Measurements from ENCODE around the gene DNAAF5. TPM values are rescaled to one million over a fixed set of nuclear protein-coding genes. Genes with fewer than 3 reads are reported as not detected.

DNAAF5 gene
- total RNA-seq, 1 donor from 2014 or later, result 20.5 TPM

DNA sequence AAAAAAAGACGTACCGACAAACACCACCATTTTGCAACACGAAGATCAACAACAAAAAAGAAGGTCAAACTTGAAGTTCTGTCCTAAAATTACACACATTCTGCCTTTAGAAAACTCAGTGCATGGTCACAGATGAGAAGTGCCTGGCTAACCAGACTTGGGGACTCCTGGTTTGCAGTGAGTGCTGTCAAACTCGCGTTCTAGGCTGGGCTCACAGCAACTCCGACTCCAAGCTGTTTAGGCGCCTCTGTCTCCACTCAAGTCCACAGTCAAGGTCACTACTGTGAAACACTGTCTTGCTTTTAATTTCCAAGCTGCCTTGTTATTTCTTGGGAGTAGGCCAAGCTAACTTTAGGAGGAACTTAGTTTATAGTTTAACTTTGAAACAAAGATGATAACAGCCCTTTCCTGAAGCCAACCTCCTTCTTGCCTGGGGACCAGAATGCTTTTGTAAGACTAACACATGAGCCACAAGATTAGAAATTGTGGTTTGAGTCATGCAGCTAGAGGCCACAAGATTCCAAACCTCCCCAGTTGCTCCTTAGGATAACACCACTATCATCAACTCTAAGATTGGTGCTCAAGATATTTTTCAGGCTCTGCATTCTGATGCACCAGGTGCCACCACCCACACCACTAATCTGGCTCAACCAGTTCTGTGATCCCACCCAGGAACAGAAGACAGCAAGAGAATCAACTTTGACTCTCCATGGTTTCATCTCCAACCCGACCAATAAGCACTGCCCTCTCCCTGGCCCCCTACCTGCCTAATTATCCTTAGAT lies 1.1 kb upstream of the DNAAF5 start:
- no peaks in the 10 kb centered on the region for H3K27me3 ChIP-seq
- H3K9me3 ChIP-seq, result no peaks in the 10 kb centered on the region
- intact Hi-C loops (cut with DNase I), result loop anchor here (2.0 to 5.0 kb wide), 3 partner anchors 47 to 403 kb away; partner anchors contain the start of gene GET4
- no peak overlapping the region for H3K27ac ChIP-seq
- TF ChIP-seq, protein P1, sequence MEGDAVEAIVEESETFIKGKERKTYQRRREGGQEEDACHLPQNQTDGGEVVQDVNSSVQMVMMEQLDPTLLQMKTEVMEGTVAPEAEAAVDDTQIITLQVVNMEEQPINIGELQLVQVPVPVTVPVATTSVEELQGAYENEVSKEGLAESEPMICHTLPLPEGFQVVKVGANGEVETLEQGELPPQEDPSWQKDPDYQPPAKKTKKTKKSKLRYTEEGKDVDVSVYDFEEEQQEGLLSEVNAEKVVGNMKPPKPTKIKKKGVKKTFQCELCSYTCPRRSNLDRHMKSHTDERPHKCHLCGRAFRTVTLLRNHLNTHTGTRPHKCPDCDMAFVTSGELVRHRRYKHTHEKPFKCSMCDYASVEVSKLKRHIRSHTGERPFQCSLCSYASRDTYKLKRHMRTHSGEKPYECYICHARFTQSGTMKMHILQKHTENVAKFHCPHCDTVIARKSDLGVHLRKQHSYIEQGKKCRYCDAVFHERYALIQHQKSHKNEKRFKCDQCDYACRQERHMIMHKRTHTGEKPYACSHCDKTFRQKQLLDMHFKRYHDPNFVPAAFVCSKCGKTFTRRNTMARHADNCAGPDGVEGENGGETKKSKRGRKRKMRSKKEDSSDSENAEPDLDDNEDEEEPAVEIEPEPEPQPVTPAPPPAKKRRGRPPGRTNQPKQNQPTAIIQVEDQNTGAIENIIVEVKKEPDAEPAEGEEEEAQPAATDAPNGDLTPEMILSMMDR (IDR thresholded peaks at IDR 0.05), result no peak
- peak overlapping the region in 1 of 2 donors; percentile 78 for H3K4me3 ChIP-seq
- peaks cover 0 to 4% of the 10 kb centered on the region in 2 donors for H3K4me1 ChIP-seq
- H3K36me3 ChIP-seq, result peaks cover 4 to 13% of the 10 kb centered on the region in 2 donors
- no peak for DNase-seq (ENCODE audit: low spot score in 2 of 2)

DNA sequence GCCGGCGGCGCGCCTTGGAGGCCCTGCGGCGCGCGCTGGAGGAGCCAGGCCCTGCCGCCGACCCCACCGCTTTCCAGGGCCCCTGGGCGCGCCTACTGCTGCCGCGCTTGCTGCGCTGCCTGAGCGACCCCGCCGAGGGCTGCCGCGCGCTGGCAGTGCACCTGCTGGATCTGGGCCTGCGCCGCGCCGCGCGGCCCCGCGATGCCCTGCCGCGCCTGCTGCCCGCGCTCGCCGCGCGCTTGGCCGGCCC lies 280 bp downstream of the DNAAF5 start:
- no peaks in the 10 kb centered on the region for H3K9me3 ChIP-seq
- peak overlapping the region; percentile 78 to 97 for H3K4me3 ChIP-seq
- TF ChIP-seq, protein P1 (IDR thresholded peaks at IDR 0.05), result no peak
- H3K27ac ChIP-seq, result no peak overlapping the region
- peaks cover 0 to 4% of the 10 kb centered on the region in 2 donors for H3K4me1 ChIP-seq
- intact Hi-C loops (cut with DNase I), result loop anchor here (2.0 to 5.0 kb wide), 3 partner anchors 46 to 404 kb away; partner anchors contain the start of gene GET4
- H3K27me3 ChIP-seq, result no peaks in the 10 kb centered on the region
- peaks cover 14 to 22% of the 10 kb centered on the region in 2 donors for H3K36me3 ChIP-seq
- DNase-seq (ENCODE audit: low spot score in 2 of 2), result no peak

DNA sequence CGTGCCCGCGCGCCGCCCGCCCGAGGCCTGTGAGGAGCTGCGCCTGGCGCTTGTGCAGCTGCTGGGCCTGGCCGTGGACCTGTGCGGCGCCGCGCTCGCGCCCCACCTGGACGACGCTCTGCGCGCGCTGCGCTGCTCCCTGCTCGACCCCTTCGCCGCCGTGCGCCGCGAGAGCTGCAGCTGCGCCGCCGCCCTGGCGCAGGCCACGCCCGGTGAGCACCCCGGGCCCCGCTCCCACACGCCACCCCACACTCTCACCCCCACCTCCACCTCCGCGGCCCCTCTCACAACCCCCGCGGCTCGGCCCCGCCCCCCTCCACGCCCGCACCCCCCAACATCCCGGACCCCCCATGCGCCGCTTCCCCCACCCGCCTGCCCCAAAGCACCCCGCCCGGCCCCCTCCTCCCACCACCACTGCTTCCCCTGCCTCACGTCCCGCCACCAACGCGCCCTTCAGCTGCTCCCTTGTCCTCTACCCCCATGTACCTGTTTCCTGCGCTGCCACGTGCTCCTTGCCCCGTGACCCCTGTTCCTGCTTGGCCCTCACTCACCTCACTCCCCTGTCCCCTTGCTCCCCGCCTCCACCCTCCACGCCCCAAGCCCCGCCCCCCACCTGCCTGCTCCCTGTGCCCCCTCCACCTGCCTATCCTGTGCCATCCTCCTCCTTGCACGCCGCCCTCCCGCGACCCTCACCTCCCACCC lies 756 bp downstream of the DNAAF5 start, which contains the start of gene PRKAR1B:
TSS of gene PRKAR1B (minus strand) at position 178 of the 702 bp plus-strand sequence. CDS start 15,776 bp downstream, outside the sequence.
- TF ChIP-seq, protein P1 (IDR thresholded peaks at IDR 0.05), result no peak
- intact Hi-C loops (cut with DNase I), result loop anchor here (2.0 to 5.0 kb wide), 3 partner anchors 45 to 405 kb away; partner anchors contain the start of gene GET4
- Histone ChIP-seq H3K4me1 (peaks cover 0 to 4% of the 10 kb centered on the region in 2 donors), H3K36me3 (peaks cover 16 to 25% of the 10 kb centered on the region in 2 donors), H3K27ac (peak within 1 kb of the TSS; percentile 41 to 55), H3K4me3 (peak within 1 kb of the TSS; percentile 78 to 97), H3K9me3 (no peaks in the 10 kb centered on the region), H3K27me3 (no peaks in the 10 kb centered on the region)
- DNase-seq (ENCODE audit: low spot score in 2 of 2), result no peak

DNA sequence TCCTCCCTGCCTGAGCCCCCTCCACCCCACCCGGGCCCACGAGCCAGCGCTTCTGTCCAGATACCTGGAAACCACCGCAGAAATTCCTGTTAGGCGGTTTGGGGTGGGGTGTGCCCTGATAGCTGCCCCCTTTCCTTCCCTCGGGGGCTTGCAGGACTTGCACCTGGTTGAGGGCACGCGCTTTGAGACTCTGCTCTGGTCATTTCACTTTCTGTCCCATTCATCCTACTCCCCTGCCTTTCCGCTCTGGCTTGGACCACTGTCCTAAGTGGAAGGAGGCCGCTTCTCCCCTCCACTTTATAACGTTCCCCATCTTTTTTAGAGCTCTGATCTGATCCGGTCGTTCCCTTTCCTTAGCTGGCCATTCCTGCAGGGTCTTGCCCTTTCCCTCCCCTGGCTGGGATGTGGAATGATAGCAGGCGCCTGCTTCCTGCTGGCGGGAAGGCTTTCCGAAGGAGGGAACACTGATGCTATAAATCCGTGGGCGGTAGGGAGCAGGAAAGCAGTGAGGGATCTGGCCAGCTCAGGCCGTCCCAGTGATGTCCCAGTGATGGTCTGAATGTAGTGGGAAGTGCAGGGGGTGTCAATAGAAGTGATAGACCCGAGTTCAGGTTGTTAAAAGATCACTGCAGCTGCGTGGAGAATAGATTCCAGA lies 1.4 kb downstream of the DNAAF5 start:
- Histone ChIP-seq H3K4me1 (peaks cover 0 to 4% of the 10 kb centered on the region in 2 donors), H3K9me3 (no peaks in the 10 kb centered on the region), H3K36me3 (peaks cover 16 to 29% of the 10 kb centered on the region in 2 donors), H3K27me3 (no peaks in the 10 kb centered on the region), H3K4me3 (peak overlapping the region; percentile 78 to 97), H3K27ac (no peak overlapping the region)
- intact Hi-C loops (cut with DNase I), result loop anchor here (2.0 to 5.0 kb wide), 3 partner anchors 44 to 406 kb away; partner anchors contain the start of gene GET4
- DNase-seq (ENCODE audit: low spot score in 2 of 2), result no peak
- TF ChIP-seq, protein P1 (IDR thresholded peaks at IDR 0.05), result no peak

DNA sequence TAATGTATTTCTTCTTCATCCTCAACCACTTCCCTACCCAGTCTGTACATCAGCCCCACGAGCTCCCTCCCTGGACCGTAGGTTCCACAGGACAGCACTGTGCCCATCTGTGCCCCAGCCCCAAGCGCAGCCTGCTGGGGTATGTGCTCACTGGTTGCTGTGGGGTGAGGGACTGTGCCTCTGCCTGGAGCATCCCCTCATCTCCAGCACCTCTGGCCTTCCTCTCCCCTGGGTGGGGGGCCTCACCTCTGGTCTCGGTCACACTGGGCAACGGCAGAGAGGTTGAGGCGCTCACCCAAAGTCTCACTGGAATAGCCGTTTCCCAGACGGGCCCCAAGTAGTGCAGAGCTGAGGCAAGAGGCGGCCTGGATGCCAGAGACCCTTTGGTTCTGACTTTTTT lies 2.1 kb downstream of the DNAAF5 start:
- Histone ChIP-seq H3K9me3 (no peaks in the 10 kb centered on the region), H3K27ac (no peak overlapping the region), H3K4me3 (peak overlapping the region in 1 of 2 donors; percentile 78), H3K4me1 (peaks cover 0 to 4% of the 10 kb centered on the region in 2 donors), H3K27me3 (no peaks in the 10 kb centered on the region), H3K36me3 (peaks cover 16 to 31% of the 10 kb centered on the region in 2 donors)
- DNase-seq (ENCODE audit: low spot score in 2 of 2), result no peak
- TF ChIP-seq, protein P1 (IDR thresholded peaks at IDR 0.05), result no peak
- intact Hi-C loops (cut with DNase I), result loop anchor here (5.0 kb wide), 2 partner anchors 44 to 406 kb away; no protein-coding TSS in a partner anchor
